GM19238 (cell line): Measurements from ENCODE around the gene ODAD2.

ENCODE experiments used
- DNase-seq: peaks from one replicate; pipeline ENCODE4 v3.0.0; 2011; ENCODE audit warnings: low spot score; ENCODE audit not compliant: insufficient read length

ODAD2 gene

DNA sequence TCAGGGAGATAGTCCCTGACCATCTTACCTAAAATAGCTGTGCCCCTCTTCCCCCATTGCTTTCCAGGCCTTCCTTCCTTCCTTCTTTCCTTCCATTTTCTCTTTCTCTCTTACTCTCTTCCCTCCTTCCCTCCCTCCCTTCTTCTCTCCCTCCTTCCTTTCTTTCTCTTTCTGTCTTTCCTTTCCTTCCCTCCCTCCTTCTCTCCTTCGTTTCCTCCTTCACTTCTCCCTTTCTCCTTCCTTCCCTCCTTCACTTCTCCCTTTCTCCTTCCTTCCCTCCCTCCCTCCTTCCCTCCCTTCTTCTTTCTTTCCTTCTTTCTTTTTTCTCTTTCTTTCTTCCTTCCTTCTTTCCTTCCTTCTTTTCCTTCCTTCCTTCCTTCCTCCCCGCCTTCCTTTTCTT, 228.7 kb downstream of the ODAD2 start:
- no peak for DNase-seq
